Keratinocyte (primary cell): ENCODE data around the gene MSANTD2. TPM values are rescaled to one million over a fixed set of nuclear protein-coding genes. Genes with fewer than 3 reads are reported as not detected.

Experiments
- DNase-seq: peaks from one replicate; pipeline ENCODE4 v3.0.0-alpha.2; 2011; ENCODE audit warnings: low read depth, missing footprints, low spot score
- FAIRE-seq: peaks from 2 replicates; lab custom pipeline; 2011; peaks lifted over from hg19 to GRCh38; lab: Jason Lieb, UNC
- H2AFZ ChIP-seq: 2 replicates; pipeline ENCODE4 v1.6.0; 2012; ENCODE audit warnings: low read length, control low read depth, inconsistent platforms; ENCODE audit not compliant: control insufficient read depth
- H3K27ac ChIP-seq: 2 replicates; pipeline ENCODE4 v1.5.1; 2011; ENCODE audit warnings: low read length; ENCODE audit not compliant: control insufficient read depth, insufficient read depth
- H3K27me3 ChIP-seq: 3 replicates; pipeline ENCODE4 v1.6.0; 2011; ENCODE audit warnings: low read length; ENCODE audit not compliant: control insufficient read depth, insufficient read depth; ENCODE audit errors: extremely low read depth
- H3K36me3 ChIP-seq, 2 experiments: 2 replicates in 1 of 2; 3 replicates in 1 of 2; pipeline ENCODE4 v1.5.1; 2011; ENCODE audit warnings: low read length in 2 of 2, mild to moderate bottlenecking in 1 of 2; ENCODE audit not compliant: control insufficient read depth in 2 of 2, insufficient read depth in 2 of 2; ENCODE audit errors: extremely low read depth in 1 of 2
- H3K4me1 ChIP-seq: 3 replicates; pipeline ENCODE4 v1.5.1; 2011; ENCODE audit warnings: low read length; ENCODE audit not compliant: control insufficient read depth, insufficient read depth; ENCODE audit errors: extremely low read depth
- H3K4me2 ChIP-seq: 3 replicates; pipeline ENCODE4 v1.6.0; 2011; ENCODE audit warnings: low read depth, low read length; ENCODE audit not compliant: control insufficient read depth, insufficient read depth; ENCODE audit errors: extremely low read depth
- H3K4me3 ChIP-seq, 3 experiments: fragments of 200-600 bp in 1 of 3; sonication (generic) in 1 of 3; 2 replicates in 2 of 3; 3 replicates in 1 of 3; pipeline ENCODE4 v1.5.1; 2011 to 2016; ENCODE audit warnings: low read length in 3 of 3, mild to moderate bottlenecking in 3 of 3, control low read depth in 2 of 3, inconsistent platforms in 1 of 3, low read depth in 1 of 3, mixed read lengths in 1 of 3, mixed run types in 1 of 3, moderate library complexity in 1 of 3; ENCODE audit not compliant: control insufficient read depth in 2 of 3, insufficient read depth in 2 of 3; ENCODE audit errors: extremely low read depth in 1 of 3
- H3K79me2 ChIP-seq: 2 replicates; pipeline ENCODE4 v1.6.0; 2012; ENCODE audit warnings: low read length; ENCODE audit not compliant: control insufficient read depth, insufficient read depth
- H3K9ac ChIP-seq: 3 replicates; pipeline ENCODE4 v1.6.0; 2011; ENCODE audit warnings: low read length; ENCODE audit not compliant: control insufficient read depth, insufficient read depth; ENCODE audit errors: extremely low read depth
- H3K9me1 ChIP-seq: 3 replicates; pipeline ENCODE4 v1.6.0; 2011; ENCODE audit warnings: low read length; ENCODE audit not compliant: control insufficient read depth, insufficient read depth; ENCODE audit errors: extremely low read depth
- H3K9me3 ChIP-seq: 2 replicates; pipeline ENCODE4 v1.5.1; 2012; ENCODE audit warnings: low read depth, low read length; ENCODE audit not compliant: control insufficient read depth
- H4K20me1 ChIP-seq: 3 replicates; pipeline ENCODE4 v1.6.0; 2011; ENCODE audit warnings: low read length; ENCODE audit not compliant: control insufficient read depth, insufficient read depth; ENCODE audit errors: extremely low read depth
- EZH2 ChIP-seq: IDR thresholded peaks from one replicate; pipeline ENCODE4 v1.6.1; 2012; ENCODE audit warnings: inconsistent platforms, mild to moderate bottlenecking, low read length, moderate library complexity
- dilution Hi-C: fragments of 300-500 bp; cut with MboI; formaldehyde crosslinking; loops from one replicate; pipeline ENCODE4 v1.7.0; 2020; ENCODE audit warnings: low sequenced_read_pairs; ENCODE audit not compliant: extremely low pct_ligation_motif_present
- polyA plus RNA-seq, 5 experiments: library from polyadenylated mRNA; depleted of rRNA in 3 of 5; stranded (reverse) in 3 of 5; stranded (forward) in 1 of 5; unstranded in 1 of 5; fragments of >200 nt; gene quantifications; 1 replicate in 1 of 5; 2 replicates in 3 of 5; 3 replicates in 1 of 5; pipeline versions ENCODE4 v1.2.1 to v1.2.3, GENCODE V29; 2011 to 2012; ENCODE audit warnings: missing spikeins in 2 of 5, low read depth in 1 of 5, low replicate concordance in 1 of 5
- TF ChIP-seq, protein P1 (sequence below), 3 experiments: IDR thresholded peaks in 1 of 3; conservative IDR thresholded peaks in 1 of 3; optimal IDR thresholded peaks in 1 of 3; 2 replicates in 2 of 3; 3 replicates in 1 of 3; pipeline versions ENCODE3 to v1.5.1; 2011; ENCODE audit warnings: low read length in 3 of 3, mild to moderate bottlenecking in 3 of 3, moderate library complexity in 2 of 3, control low read depth in 1 of 3, inconsistent platforms in 1 of 3; ENCODE audit not compliant: insufficient read depth in 2 of 3; ENCODE audit errors: extremely low read depth in 1 of 3

Gene MSANTD2
- polyA plus RNA-seq, 1 donor (not counting 4 experiments of a cell fraction or from before 2014, with no cell fraction given): 6.6 TPM

DNA sequence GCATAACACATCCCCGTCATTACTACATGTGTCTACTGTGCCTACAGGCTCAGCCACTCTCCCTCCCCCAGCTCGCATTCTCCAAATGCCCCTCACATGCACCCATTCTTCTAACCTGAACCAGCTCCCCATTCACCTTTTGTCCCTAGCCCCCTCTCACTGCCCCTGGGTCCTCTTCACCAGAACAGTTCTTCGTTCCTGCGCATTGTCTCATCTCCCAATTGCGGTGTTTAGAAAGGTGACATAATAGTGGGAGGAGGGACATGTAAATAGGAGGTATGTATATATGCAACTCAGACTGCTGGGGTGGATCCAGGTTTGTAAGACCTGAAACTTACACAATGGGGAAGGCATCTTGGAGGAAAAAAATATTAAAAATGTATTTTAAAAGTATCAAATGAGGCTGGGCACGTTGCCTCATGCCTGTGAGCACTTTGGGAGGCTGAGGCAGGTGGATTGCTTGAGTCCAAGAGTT is 43.4 kb downstream of the MSANTD2 start:
- Histone ChIP-seq H3K36me3 (no peaks in the 10 kb centered on the region), H3K79me2 (no peaks in the 10 kb centered on the region), H3K9me1 (no peaks in the 10 kb centered on the region), H3K4me3 (no peak overlapping the region), H4K20me1 (no peaks in the 10 kb centered on the region), H3K27ac (no peak overlapping the region), H3K9ac (no peak overlapping the region), H3K4me1 (peaks cover 9% of the 10 kb centered on the region), H3K4me2 (no peak overlapping the region), H3K27me3 (peaks cover 83% of the 10 kb centered on the region), H3K9me3 (no peaks in the 10 kb centered on the region), H2AFZ (no peak overlapping the region)
- TF ChIP-seq, protein P1, sequence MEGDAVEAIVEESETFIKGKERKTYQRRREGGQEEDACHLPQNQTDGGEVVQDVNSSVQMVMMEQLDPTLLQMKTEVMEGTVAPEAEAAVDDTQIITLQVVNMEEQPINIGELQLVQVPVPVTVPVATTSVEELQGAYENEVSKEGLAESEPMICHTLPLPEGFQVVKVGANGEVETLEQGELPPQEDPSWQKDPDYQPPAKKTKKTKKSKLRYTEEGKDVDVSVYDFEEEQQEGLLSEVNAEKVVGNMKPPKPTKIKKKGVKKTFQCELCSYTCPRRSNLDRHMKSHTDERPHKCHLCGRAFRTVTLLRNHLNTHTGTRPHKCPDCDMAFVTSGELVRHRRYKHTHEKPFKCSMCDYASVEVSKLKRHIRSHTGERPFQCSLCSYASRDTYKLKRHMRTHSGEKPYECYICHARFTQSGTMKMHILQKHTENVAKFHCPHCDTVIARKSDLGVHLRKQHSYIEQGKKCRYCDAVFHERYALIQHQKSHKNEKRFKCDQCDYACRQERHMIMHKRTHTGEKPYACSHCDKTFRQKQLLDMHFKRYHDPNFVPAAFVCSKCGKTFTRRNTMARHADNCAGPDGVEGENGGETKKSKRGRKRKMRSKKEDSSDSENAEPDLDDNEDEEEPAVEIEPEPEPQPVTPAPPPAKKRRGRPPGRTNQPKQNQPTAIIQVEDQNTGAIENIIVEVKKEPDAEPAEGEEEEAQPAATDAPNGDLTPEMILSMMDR (optimal IDR thresholded peaks at IDR 0.05 in 1 of 3, IDR thresholded peaks at IDR 0.05 in 1 of 3, conservative IDR thresholded peaks at IDR 0.05 in 1 of 3; ENCODE audit: extremely low read depth in 1 of 3, insufficient read depth in 2 of 3, low read length in 3 of 3): no peak
- TF ChIP-seq EZH2: peak; percentile 42
- DNase-seq (no peak), FAIRE-seq (no peak)
- dilution Hi-C loops: no loop called here

DNA sequence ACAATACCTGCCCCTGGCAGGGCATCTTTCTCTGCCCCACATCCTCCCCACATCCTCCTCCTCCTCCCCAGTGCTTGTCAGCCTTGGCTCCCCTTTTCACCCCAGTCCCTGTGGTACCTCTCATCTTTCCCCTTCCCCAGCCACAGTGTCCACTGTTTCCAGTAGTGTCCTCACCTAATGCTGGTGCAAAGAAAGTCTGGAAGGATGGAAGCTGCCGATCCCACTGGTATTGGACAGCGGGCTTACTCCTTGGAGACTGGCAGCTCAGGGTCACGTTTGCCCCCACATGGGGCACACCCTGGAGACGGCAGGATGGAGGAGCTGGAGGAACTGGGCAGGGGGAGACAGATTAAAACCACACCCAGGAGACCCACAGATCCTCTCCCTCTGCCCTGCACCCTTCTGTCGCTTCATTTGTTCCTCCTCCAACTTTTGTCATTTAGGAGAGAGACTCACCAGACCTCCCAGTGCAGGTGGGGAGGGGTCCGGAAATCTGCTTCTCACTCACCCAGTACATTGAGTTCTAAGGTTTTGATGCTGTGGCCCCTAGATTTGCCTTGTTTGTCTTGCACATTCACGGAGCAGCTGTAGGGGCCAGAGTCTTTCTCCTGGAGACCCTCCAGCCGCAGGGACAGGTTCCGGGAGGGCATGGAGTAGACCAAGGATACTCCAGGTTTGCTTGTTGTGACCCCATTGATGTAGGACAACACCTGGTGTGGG is 44.0 kb downstream of the MSANTD2 start:
- Histone ChIP-seq H3K9me3 (no peaks in the 10 kb centered on the region), H3K9ac (no peak overlapping the region), H3K27me3 (peaks cover 83% of the 10 kb centered on the region), H3K4me3 (no peak overlapping the region), H3K9me1 (no peaks in the 10 kb centered on the region), H2AFZ (no peak overlapping the region), H3K27ac (no peak overlapping the region), H4K20me1 (no peaks in the 10 kb centered on the region), H3K79me2 (no peaks in the 10 kb centered on the region), H3K36me3 (no peaks in the 10 kb centered on the region), H3K4me2 (no peak overlapping the region), H3K4me1 (peaks cover 9% of the 10 kb centered on the region)
- dilution Hi-C loops: no loop called here
- TF ChIP-seq, protein P1 (optimal IDR thresholded peaks at IDR 0.05 in 1 of 3, IDR thresholded peaks at IDR 0.05 in 1 of 3, conservative IDR thresholded peaks at IDR 0.05 in 1 of 3; ENCODE audit: extremely low read depth in 1 of 3, insufficient read depth in 2 of 3, low read length in 3 of 3): no peak
- TF ChIP-seq EZH2: peak; percentile 8
- no peak for DNase-seq
- FAIRE-seq: no peak
